NB4 (cell line): ENCODE data around the gene SCN2B.

ENCODE experiments used
- DNase-seq: peaks from one replicate; pipeline ENCODE4 v3.0.0; 2010; ENCODE audit warnings: low read depth
- H3K4me3 ChIP-seq: one replicate; pipeline ENCODE4 v1.5.1; 2011; ENCODE audit warnings: mild to moderate bottlenecking, low read depth, low read length, moderate library complexity
- CTCF ChIP-seq: IDR thresholded peaks from one replicate; pipeline ENCODE4 v1.5.1; 2012; ENCODE audit warnings: low read depth, low read length
- MAX ChIP-seq: IDR thresholded peaks from 2 replicates; pipeline ENCODE4 v1.6.1; 2011; ENCODE audit warnings: low read depth, low read length
- MYC ChIP-seq: IDR thresholded peaks from 2 replicates; pipeline ENCODE4 v1.6.1; 2011; ENCODE audit warnings: low read depth, low read length
- POLR2A ChIP-seq: IDR thresholded peaks from 2 replicates; pipeline ENCODE4 v1.6.1; 2011; ENCODE audit warnings: mild to moderate bottlenecking; ENCODE audit not compliant: insufficient read length; ENCODE audit errors: extremely low read depth

The SCN2B gene

GRCh38 chr11:118157186-118157895 lies 19.1 kb downstream of the SCN2B start:
- no peak overlapping the region for H3K4me3 ChIP-seq
- DNase-seq: no peak
- TF ChIP-seq POLR2A (no peak), MAX (no peak), CTCF (no peak), MYC (no peak)

GRCh38 chr11:118156531-118157185 lies 19.8 kb downstream of the SCN2B start:
- DNase-seq: peak; percentile 44
- no peak overlapping the region for H3K4me3 ChIP-seq
- TF ChIP-seq CTCF: peak; percentile 11
- no peak for TF ChIP-seq POLR2A

GRCh38 chr11:118155776-118156530 lies 20.5 kb downstream of the SCN2B start:
- H3K4me3 ChIP-seq: no peak overlapping the region
- DNase-seq: no peak

GRCh38 chr11:118154641-118155040 lies 21.8 kb downstream of the SCN2B start:
- TF ChIP-seq MYC: no peak
- TF ChIP-seq POLR2A: no peak
- no peak for TF ChIP-seq CTCF
- TF ChIP-seq MAX: no peak
- H3K4me3 ChIP-seq: no peak overlapping the region
- DNase-seq: no peak

More at GRCh38 chr11:118155776-118156530, 20.5 kb downstream of the SCN2B start:
- no peak for TF ChIP-seq CTCF
- TF ChIP-seq POLR2A: no peak
- TF ChIP-seq MAX: no peak
- TF ChIP-seq MYC: no peak

- no peak for DNase-seq
- TF ChIP-seq MYC: no peak
- no peak for TF ChIP-seq POLR2A
- no peak for TF ChIP-seq MAX
- no peak for TF ChIP-seq CTCF
- H3K4me3 ChIP-seq: no peak overlapping the region
These were observed 22.5 kb downstream of the SCN2B start for GRCh38 chr11:118153976-118154375.
